ENCODE results near the gene CIAO1. TPM values are rescaled to one million over a fixed set of nuclear protein-coding genes. Genes with fewer than 3 reads are reported as not detected.

CIAO1 gene
- total and polyA plus RNA-seq, 2 donors (not counting 1 experiment from before 2014, with no cell fraction given) = 74.8 to 85.4 TPM

GRCh38 chr2:96273763-96274162 is 7.7 kb downstream of the CIAO1 start:
- no peak for ATAC-seq (ENCODE audit: low read depth)
- DNase-seq = no peak
- Histone ChIP-seq H3K27me3 (replicated peaks in 1 of 4; ENCODE audit: control extremely low read depth in 1 of 4, control insufficient read depth in 3 of 4, insufficient read depth in 4 of 4, low read length in 3 of 4) (no peaks in the 10 kb centered on the region), H3K9me3 (ENCODE audit: control extremely low read depth in 1 of 3, control insufficient read depth in 2 of 3, insufficient read depth in 1 of 3, low read length in 2 of 3) (no peaks in the 10 kb centered on the region), H4K20me1 (ENCODE audit: control insufficient read depth, insufficient read depth, low read length, poor library complexity, severe bottlenecking) (no peaks in the 10 kb centered on the region), H3K36me3 (replicated peaks in 1 of 2; ENCODE audit: control extremely low read depth in 1 of 2, control insufficient read depth in 1 of 2, extremely low read depth in 1 of 2, insufficient read depth in 2 of 2, low read length in 1 of 2) (peaks cover 8 to 73% of the 10 kb centered on the region in 2 experiments), H3K4me3 (ENCODE audit: control extremely low read depth in 1 of 5, extremely low read depth in 1 of 5, insufficient read depth in 1 of 5, low read depth in 2 of 5, low read length in 4 of 5) (no peak overlapping the region), H2AFZ (ENCODE audit: insufficient read depth, low read depth, low read length, poor library complexity, severe bottlenecking) (no peak overlapping the region), H3K27ac (ENCODE audit: low read length in 2 of 2) (no peak overlapping the region), H3K79me2 (ENCODE audit: control insufficient read depth, insufficient read depth, low read length) (no peaks in the 10 kb centered on the region), H3K9ac (ENCODE audit: low read length) (no peak overlapping the region), H3K4me2 (replicated peaks; ENCODE audit: low read depth, low read length, poor library complexity, severe bottlenecking) (no peak overlapping the region), H3K4me1 (ENCODE audit: control insufficient read depth in 2 of 2, insufficient read depth in 2 of 2, low read length in 2 of 2) (no peaks in the 10 kb centered on the region)
- Mint-ChIP-seq H3K27ac (no peak overlapping the region), H3K4me3 (no peak overlapping the region), H3K27me3 (no peaks in the 10 kb centered on the region), H3K4me1 (no peaks in the 10 kb centered on the region), H3K9me3 (ENCODE audit: insufficient read depth) (no peaks in the 10 kb centered on the region)
- no CpG with 5 or more reads among the region's 3 CpGs for WGBS (ENCODE audit: insufficient coverage)
- TF ChIP-seq EZH2 (IDR thresholded peaks at IDR 0.05; ENCODE audit: borderline replicate concordance, insufficient read depth, low read depth, low read length, poor library complexity, severe bottlenecking) = no peak
- TF ChIP-seq, protein P1, sequence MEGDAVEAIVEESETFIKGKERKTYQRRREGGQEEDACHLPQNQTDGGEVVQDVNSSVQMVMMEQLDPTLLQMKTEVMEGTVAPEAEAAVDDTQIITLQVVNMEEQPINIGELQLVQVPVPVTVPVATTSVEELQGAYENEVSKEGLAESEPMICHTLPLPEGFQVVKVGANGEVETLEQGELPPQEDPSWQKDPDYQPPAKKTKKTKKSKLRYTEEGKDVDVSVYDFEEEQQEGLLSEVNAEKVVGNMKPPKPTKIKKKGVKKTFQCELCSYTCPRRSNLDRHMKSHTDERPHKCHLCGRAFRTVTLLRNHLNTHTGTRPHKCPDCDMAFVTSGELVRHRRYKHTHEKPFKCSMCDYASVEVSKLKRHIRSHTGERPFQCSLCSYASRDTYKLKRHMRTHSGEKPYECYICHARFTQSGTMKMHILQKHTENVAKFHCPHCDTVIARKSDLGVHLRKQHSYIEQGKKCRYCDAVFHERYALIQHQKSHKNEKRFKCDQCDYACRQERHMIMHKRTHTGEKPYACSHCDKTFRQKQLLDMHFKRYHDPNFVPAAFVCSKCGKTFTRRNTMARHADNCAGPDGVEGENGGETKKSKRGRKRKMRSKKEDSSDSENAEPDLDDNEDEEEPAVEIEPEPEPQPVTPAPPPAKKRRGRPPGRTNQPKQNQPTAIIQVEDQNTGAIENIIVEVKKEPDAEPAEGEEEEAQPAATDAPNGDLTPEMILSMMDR (IDR thresholded peaks at IDR 0.05) = no peak
- POLR2A ChIA-PET = interaction anchor here (0.6 to 0.7 kb wide), 2 partner anchors 34 to 49 kb away, joined by 3 to 4 read pairs; no protein-coding TSS in a partner anchor
- intact Hi-C loops (cut with micrococcal nuclease) = no loop called here
- CTCF ChIA-PET = interaction anchor here (1.1 to 1.7 kb wide), 4 partner anchors 40 to 280 kb away, joined by 3 to 5 read pairs (median 4); no protein-coding TSS in a partner anchor

- Mint-ChIP-seq H3K27me3 (no peaks in the 10 kb centered on the region), H3K4me1 (no peaks in the 10 kb centered on the region), H3K4me3 (no peak overlapping the region), H3K9me3 (ENCODE audit: insufficient read depth) (no peaks in the 10 kb centered on the region), H3K27ac (peak overlapping the region; percentile 37)
- Histone ChIP-seq H3K9me3 (ENCODE audit: control extremely low read depth in 1 of 3, control insufficient read depth in 2 of 3, insufficient read depth in 1 of 3, low read length in 2 of 3) (no peaks in the 10 kb centered on the region), H3K4me2 (replicated peaks; ENCODE audit: low read depth, low read length, poor library complexity, severe bottlenecking) (no peak overlapping the region), H3K9ac (ENCODE audit: low read length) (no peak overlapping the region), H3K27ac (ENCODE audit: low read length in 2 of 2) (no peak overlapping the region), H3K4me3 (ENCODE audit: control extremely low read depth in 1 of 5, extremely low read depth in 1 of 5, insufficient read depth in 1 of 5, low read depth in 2 of 5, low read length in 4 of 5) (no peak overlapping the region), H3K27me3 (replicated peaks in 1 of 4; ENCODE audit: control extremely low read depth in 1 of 4, control insufficient read depth in 3 of 4, insufficient read depth in 4 of 4, low read length in 3 of 4) (no peaks in the 10 kb centered on the region), H3K36me3 (replicated peaks in 1 of 2; ENCODE audit: control extremely low read depth in 1 of 2, control insufficient read depth in 1 of 2, extremely low read depth in 1 of 2, insufficient read depth in 2 of 2, low read length in 1 of 2) (peaks cover 7 to 78% of the 10 kb centered on the region in 2 experiments), H4K20me1 (ENCODE audit: control insufficient read depth, insufficient read depth, low read length, poor library complexity, severe bottlenecking) (no peaks in the 10 kb centered on the region), H2AFZ (ENCODE audit: insufficient read depth, low read depth, low read length, poor library complexity, severe bottlenecking) (no peak overlapping the region), H3K4me1 (ENCODE audit: control insufficient read depth in 2 of 2, insufficient read depth in 2 of 2, low read length in 2 of 2) (no peaks in the 10 kb centered on the region), H3K79me2 (ENCODE audit: control insufficient read depth, insufficient read depth, low read length) (no peaks in the 10 kb centered on the region)
- TF ChIP-seq, protein P1 (IDR thresholded peaks at IDR 0.05) = no peak
- TF ChIP-seq EZH2 (IDR thresholded peaks at IDR 0.05; ENCODE audit: borderline replicate concordance, insufficient read depth, low read depth, low read length, poor library complexity, severe bottlenecking) = no peak
- intact Hi-C loops (cut with micrococcal nuclease) = no loop called here
- DNase-seq (no peak), ATAC-seq (ENCODE audit: low read depth) (no peak)
- CTCF ChIA-PET = interaction anchor here (1.1 to 1.2 kb wide), 2 partner anchors 100 to 279 kb away, joined by 3 to 5 read pairs; no protein-coding TSS in a partner anchor
- POLR2A ChIA-PET = interaction anchor here (0.6 kb wide), 1 partner anchor 33 kb away, joined by 4 read pairs; no protein-coding TSS in a partner anchor
- 100% methylated on average over 1 of the region's 7 CpGs for WGBS (ENCODE audit: insufficient coverage)
Observed at GRCh38 chr2:96274355-96275056, 8.5 kb downstream of the CIAO1 start.
